C1 segment of cervical spinal cord (tissue), 14 donors: ENCODE measurements around the gene SHC1.

ENCODE experiments used
- DNase-seq, 14 donors: peaks; one replicate each; lab custom pipeline; 2025; lab: John Stamatoyannopoulos, UW

The SHC1 gene, protein sequence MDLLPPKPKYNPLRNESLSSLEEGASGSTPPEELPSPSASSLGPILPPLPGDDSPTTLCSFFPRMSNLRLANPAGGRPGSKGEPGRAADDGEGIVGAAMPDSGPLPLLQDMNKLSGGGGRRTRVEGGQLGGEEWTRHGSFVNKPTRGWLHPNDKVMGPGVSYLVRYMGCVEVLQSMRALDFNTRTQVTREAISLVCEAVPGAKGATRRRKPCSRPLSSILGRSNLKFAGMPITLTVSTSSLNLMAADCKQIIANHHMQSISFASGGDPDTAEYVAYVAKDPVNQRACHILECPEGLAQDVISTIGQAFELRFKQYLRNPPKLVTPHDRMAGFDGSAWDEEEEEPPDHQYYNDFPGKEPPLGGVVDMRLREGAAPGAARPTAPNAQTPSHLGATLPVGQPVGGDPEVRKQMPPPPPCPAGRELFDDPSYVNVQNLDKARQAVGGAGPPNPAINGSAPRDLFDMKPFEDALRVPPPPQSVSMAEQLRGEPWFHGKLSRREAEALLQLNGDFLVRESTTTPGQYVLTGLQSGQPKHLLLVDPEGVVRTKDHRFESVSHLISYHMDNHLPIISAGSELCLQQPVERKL

DNA sequence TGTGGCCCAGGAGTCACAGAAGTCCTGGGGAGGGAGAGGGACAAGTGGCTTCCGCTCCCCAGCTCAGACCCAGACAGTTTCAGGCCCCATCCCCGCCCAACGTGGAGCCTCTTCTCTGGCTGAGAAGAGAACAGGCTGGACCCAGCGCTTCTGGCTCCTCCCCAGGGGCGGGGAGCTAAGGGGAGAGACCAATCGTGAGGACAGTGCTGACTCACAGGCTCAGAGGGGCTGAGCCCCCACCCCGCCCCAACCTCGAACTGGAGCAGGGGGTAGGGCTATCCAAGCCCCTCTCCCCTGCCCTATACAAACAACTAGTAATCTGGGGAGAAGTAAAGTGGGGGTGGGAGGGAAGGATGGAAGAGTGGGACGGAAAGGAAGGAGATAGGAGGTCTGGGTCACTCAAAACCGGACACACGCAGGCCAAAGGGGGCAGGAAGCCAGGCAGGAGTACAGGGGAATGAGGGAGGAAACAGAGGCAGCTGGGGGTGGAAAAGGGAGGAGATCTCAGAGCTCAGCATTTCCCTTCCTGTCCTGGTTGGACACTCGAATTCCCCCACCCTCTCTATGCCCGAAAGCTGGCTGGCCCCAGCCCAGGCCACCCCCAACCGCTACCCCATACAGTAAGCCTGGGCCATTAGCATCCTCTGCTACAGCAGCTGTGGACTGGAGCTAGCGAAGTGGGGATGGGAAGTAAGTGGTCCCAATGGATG lies at the start of gene SHC1:
TSS of gene SHC1 (minus strand) at position 117 of the 710 bp plus-strand sequence. CDS start 221 bp downstream, outside the sequence.
- DNase-seq = peak in 13 of 14 donors; percentile 20 to 95 (median 79)

DNA sequence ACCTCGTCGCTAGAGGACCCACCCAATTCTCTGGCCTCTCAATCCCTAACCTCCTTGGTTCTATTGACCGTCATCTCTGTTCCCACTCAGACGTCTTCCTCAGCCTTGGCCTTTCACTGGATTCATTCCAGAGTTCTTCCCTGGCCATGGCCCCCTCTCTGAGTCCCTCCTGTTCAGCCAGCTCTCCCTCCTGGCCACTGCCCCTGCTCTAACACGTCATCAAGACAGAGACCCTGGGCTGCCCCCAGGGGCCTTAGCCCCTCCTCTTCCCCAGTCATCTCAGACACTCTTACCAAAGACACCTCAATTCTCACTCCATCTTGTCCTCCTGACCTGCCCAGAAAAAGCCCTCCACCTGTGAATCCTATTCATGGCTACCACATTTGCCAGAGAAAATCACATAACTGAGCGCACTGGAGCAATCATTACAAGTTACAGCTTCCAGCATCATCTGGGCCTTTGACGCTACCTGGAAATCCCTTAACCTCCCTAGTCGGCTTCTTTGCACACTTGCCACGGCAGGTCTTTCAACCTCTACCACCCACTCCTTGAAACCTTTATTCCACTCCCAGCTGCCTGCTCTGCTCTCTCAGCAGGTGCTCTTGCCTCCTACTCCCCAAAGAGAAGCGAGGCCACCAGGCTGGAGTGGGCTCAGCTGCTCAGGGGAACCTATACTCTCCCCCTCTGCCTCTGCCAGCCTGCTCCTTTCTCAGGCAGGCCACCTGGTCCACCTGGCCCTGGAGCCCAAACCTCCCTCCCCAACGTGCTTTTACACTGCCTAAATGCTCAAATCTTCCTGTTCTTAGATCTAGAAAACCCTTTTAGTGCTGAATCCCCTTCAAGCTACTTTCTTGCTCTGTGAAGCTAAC lies 49.1 kb upstream of the SHC1 start:
- no peak for DNase-seq

DNA sequence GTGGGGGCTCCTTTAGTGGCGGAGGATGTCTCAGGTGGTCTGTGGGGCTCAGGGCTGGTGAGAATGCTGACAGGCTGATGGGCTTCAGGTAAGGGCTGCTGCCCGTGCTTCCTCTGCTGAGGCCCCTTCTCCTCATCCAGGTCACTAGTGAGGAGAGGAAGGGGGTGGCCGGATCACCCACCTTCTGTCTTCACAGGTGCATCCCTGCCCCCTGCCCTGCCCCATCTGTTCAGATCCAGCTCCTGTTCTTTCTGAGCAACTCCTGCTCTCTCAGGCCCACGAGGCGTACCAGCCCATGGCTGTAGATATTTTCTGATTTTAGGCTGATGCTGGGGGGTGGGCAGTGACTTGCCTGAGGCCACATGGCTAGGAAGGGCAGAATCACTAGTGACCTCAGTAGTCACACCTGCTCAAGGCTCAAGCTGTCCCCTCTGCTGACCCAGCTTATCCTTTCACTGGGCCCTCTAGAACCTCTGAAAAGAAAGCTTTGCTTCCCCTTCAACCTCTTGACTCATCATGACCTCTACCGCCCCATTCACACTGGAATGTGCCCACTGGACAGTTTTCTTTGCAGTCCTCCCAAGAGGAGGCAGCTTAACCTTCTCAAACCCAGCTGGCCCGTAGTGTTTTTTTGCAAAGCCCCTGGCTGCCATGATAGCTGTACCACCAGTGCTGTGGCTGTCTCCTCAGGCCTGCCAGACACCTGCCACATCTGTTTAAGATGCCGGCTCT lies 48.2 kb upstream of the SHC1 start:
- DNase-seq = no peak

DNA sequence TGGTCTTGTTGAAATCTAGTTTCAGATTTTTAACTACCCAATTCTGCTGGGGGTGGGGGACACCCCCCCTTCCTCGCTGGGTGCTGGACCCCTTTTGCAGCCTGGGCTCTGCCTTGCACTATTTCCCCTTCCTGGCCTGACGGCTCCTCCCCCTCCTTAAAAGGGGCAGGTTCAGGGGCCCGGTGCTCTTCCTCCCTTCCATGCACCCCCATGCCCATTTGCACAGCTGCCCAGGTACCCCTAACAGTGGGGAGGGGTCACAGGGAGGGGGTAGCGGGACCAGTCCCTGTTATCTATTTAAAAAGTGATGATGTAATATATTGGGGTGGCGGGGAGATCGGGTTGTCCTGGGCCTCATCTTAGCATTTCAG lies 47.4 kb upstream of the SHC1 start:
- DNase-seq = no peak

DNA sequence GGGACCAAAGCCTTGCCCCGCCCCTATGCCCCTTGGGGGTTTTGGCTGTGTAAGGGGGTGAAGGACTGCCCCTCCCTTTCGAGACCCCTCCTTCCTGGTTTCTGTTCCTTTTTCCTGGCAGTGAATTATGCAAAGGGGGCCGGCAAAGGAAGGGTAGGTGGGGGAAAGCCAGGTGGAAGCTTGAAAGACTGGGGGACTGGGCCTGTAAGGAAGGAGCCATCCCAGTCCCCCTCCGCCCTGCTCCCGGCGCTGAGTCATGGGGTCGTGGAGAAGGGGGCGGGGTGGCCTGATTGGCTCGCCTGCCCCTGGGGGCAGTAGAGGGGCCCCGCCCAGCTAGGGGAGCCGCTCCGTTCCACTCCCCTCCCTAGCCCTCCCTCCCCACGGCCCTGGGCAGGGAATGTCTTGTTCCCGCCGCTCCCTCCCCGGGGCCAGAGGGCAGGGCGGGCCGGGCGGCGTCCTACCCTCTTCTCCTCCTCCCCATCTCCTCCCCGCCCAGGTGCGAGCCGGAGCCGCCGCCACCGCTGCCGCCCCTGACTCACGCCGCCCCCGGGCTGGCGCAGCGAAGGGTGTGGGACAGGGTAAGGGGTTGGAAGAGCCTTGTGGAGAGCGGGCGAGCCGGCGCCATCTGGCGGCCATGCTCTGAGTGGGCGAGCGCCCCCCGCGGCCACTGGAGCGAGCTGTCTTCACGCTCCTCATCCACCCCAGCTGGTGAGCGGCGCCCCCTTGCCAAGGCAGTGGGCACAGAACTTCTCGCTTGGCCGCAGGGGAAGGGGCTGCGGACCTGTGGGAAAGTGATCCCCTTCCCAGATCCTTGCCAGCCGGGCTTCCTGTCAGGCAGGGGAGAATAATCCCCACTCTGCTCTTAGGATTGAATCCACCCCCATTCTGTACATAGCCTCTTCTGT lies 46.7 kb upstream of the SHC1 start:
- DNase-seq = peak in 13 of 14 donors; percentile 60 to 89 (median 79)

DNA sequence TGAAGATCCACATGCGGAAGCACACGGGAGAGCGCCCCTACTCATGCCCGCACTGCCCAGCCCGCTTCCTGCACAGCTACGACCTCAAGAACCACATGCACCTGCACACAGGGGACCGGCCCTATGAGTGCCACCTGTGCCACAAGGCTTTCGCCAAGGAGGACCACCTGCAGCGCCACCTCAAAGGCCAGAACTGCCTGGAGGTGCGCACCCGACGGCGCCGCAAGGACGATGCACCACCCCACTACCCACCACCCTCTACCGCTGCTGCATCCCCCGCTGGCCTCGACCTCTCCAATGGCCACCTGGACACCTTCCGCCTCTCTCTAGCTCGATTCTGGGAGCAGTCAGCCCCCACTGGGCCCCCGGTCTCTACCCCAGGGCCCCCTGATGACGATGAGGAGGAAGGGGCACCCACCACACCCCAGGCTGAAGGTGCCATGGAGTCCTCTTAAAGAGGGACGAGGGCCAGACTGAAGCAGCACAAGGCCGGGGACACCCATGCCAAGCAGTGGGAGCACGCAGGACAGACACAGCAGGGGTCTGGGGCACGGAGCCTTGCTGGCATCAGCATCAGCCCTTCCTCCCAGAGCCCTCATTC lies 45.8 kb upstream of the SHC1 start:
- DNase-seq = no peak

DNA sequence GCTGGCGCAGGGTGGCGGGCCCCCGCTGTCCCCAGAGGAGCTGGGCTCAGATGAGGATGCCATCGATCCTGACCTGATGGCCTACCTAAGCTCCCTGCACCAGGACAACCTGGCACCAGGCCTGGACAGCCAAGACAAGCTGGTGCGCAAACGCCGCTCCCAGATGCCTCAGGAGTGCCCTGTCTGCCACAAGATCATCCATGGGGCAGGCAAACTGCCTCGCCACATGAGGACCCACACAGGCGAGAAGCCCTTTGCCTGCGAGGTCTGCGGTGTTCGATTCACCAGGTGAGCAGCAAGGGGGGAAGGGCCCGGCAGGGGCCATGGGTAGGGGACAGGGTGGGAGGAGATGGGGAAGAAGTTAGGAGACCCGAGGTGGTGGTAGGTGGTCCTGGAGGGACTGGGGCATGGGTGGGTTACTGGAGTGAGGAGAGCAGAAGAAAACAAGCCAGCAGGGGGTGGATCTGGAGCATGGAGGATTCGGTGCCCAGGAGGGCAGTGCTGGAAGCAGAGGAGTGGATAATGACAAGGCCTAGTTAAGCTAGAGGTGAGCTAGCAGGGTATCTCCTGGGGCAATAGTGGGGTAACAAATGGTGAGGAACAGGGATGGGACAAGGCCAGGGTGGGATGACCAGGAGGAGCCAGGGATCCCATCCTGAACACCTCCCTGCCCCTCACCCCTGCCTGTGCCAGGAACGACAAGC lies 45.1 kb upstream of the SHC1 start:
- no peak for DNase-seq

DNA sequence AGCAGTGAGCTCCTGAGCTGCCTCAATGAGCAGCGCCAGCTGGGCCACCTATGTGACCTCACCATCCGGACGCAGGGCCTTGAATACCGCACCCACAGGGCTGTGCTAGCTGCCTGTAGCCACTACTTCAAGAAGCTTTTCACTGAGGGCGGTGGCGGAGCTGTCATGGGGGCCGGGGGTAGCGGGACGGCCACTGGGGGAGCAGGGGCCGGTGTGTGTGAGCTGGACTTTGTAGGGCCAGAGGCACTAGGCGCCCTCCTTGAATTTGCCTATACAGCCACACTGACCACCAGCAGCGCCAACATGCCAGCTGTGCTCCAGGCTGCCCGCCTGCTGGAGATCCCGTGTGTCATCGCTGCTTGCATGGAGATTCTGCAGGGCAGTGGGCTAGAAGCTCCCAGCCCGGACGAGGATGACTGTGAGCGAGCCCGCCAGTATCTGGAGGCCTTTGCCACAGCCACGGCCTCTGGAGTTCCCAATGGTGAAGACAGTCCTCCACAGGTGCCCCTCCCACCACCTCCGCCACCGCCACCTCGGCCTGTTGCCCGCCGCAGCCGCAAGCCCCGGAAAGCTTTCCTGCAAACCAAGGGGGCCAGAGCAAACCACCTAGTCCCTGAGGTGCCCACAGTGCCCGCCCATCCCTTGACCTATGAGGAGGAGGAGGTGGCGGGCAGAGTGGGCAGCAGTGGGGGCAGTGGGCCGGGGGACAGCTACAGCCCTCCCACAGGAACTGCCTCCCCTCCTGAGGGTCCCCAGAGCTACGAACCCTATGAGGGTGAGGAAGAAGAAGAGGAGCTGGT lies 44.4 kb upstream of the SHC1 start:
- DNase-seq = no peak

DNA sequence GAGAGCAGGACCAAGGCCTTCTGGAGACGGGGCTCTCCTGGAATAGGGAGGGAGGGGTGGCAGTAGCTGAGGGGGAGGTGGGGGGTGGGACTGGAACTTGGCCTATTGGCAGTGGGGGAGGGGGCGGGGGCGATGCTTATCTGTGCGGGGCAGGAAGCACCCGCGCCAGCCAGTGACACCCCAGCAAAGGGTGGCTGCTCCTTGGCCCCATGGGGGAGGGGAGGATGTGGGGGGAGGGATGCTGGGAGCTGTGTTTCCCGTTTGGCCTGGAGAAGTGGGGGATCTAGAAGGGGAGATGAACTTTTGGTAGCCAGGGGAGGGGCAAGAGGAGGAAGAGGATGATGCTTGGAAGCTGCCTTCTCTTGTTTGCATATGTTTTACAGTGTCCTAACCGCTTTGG lies 43.1 kb upstream of the SHC1 start:
- DNase-seq = no peak

DNA sequence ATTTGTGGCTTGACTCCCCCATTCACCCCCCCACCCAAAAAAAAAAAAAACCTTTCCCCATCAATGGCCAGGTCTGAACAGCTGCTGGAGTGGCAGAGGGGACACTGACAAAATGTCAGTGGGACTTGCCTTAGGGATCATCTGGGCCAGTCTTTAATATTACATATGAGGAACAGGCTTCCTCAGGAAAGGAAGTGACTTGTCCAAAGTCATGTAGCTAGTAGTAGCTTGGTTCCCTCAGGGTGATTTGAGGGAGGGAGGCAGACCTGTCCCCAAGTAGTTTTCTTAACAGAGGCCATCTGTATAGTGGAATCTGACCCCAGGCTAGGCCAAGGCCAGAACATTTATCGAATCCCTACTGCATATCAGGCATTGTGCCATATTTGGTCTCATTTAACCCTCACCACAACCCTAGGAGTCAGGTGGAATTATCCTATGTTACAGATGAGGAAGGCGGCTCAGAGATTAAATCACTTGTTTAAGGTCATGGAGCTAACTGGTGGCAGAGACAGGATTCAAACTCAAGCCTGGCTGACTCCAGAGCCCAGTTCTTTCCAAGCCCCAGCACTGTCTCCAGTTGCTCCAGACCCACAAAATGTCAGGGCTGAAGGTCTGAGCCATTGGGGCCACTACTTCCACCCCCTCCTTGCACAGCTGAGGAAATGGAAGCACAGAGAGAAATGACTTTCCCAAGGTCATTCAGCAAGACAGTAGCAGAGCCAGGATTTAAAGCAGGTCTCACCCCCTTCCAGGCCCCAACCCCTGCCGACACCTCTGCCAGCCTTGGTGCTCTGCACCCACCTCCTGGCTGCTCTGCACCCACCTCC lies 42.4 kb upstream of the SHC1 start:
- no peak for DNase-seq

DNA sequence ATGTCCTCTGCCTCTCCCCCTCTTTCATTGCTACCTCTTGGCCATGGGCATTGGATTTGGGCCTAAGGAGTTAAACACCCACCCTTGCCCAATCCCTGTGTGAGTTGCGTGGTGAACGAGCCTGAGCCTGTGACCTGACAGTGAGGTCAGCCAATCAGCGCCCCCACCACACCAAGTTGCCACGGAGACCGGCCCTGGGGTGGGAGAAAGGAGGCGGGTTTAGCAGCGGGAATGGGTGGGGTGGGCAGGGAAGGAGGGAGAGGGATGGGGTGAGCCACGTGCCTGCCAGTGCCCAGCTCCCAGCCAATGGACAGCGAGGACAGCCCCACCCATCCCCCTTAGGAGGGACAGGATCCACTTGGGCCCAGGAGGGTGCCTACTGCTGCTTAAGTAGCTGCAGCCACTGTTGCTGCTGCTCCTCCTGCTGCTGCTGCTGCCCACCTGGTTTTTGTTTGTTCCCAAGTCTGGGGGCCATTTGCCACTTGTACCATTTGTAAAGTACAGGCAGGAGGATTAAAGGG lies 41.5 kb upstream of the SHC1 start:
- DNase-seq = peak in 12 of 14 donors; percentile 18 to 93 (median 70)

DNA sequence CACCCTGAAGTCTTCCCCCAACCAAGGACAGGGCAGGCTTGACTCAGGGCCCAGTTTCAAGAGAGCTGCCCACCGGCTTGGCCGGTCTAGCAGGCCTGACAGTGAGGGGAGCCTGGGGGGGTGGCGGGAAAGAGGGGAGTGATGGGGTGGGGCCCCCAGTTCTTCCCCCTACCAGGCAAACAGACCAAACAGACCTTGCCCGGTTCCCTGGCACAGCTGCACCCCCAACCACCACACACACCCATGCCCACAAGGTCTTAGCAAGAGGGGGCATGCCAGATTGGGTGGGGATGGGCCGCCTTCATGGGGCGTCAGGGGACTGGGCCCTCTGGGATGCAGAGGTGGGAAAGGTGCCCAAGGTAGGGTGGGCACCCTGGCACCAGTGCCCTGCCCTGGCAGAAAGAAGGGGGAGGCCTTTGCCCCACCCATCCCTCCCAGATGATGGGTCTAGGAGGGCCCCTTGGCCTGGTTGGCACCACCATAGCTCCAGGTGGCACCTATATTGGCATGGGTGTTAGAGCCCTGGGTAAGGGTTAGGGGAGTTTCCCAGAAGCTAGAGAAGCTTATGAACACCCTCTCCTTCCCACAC lies 41.0 kb upstream of the SHC1 start:
- DNase-seq = no peak

DNA sequence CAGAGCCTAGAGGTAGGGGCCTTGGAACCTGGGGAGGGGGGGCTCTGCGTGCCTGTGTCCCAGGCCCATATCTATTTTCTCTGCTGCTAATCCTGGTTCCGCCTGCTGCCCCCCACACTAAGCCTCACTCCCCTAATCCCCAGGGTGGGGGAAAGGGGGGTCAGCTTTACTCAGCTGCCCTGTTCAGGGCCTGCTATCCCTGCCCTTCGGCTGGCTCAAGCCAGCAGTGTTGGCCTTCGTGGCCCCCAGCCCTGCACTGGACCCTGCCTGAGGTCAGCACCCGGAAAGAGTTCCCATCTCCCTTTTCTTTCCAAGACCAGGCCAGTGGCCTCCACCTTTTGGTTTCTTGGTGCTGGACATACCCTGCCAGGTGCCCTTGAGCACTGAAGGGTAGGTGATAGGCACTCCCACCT lies 40.5 kb upstream of the SHC1 start:
- no peak for DNase-seq

DNA sequence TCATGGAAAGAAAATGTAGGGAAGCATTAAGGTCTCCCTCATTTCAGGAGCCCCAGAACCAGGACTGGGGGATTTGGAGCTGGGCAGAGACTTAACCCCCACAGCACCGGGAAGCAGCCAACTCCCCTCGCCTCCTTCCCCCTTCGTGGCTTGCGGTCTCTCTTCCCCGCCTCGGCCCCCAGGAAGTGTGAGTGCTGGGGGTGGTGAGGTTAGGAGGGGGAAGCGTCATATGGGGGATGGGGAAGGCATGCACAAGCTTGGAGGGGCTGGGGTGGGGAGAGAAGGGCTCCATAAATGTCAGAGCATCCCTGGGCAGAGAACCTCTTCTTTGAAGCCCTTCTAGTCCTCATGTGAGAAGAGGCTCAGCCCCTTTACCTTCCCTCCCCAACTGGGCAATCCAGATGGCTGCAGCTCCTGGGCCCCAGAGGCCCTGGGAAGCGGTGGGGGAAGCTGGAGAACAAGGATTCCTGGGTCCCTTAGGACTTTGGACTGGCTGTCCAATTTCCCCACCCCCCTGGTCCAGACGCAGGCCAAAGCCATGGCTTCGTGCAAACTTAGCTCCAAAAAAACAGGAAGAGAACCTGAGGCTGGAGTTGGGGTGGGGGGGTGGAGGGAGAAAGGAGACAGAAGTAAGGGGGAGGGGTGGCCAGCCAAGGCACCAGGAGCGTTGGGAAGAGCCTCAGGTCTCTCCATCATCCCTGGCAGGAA lies 39.8 kb upstream of the SHC1 start:
- peak in 2 of 14 donors; percentile 16 to 31 for DNase-seq

DNA sequence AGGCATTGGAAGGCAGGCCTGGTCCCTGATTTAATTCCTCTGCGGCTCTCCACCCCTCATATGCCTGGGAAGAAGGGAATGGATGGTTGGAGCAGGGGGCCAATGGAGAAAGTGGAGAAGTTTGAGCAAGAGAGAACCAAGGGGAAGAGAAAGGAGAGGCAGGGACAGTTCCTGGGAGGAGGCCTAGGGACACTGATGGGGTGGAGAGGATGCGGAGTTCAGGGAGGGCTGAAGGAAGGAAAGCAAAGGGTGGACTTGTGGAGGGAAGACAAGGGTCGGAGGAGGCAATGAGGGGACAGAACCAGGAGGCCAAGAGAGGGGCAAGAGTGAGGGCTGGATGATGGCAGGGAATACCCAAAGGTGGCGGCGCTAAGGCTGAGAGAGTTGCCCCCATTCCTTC lies 39.2 kb upstream of the SHC1 start:
- DNase-seq = no peak

DNA sequence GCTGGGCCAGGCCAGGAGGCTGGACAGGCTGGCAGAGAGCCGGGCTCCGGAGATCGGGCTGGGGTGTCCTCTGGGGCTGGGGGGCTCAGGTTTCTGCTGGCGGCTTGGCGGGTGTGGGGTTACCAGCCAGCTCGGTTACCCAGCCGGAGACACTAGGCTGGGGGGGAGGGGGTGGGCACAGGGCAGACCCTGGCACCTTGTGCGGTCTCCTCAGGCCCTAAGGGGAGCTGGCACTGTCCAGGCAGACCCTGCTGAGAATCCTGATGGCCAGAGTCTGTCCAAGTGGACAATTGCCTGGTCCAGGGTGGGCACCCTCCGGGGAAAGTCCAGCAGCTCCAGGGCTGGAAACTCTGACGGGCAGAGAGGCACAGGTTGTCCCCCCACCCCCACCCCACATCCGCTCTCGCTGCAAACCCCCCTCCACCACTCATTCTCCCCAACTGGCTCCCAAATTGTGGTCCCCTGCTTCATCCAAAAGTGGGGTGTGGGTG lies 38.7 kb upstream of the SHC1 start:
- DNase-seq = peak in 2 of 14 donors; percentile 16 to 34
